IMR-90 (cell line): ENCODE measurements around the gene LINC01488.

Experiments used
- CHD1 ChIP-seq: IDR thresholded peaks from 2 replicates; pipeline ENCODE4 v1.6.1; 2012; ENCODE audit warnings: low read depth, low read length, improper control_type of control experiment
- MAFK ChIP-seq: IDR thresholded peaks from 2 replicates; pipeline ENCODE4 v1.6.1; 2012; ENCODE audit warnings: low read depth, low read length, improper control_type of control experiment
- MXI1 ChIP-seq: IDR thresholded peaks from 2 replicates; pipeline ENCODE4 v1.6.1; 2012; ENCODE audit warnings: low read depth, mild to moderate bottlenecking, low read length, moderate library complexity, borderline replicate concordance
- NFE2L2 ChIP-seq: fragments of 150-350 bp; IDR thresholded peaks from 2 replicates; pipeline ENCODE4 v1.6.1; 2016; ENCODE audit warnings: low read depth, mild to moderate bottlenecking, low read length
- POLR2A ChIP-seq: IDR thresholded peaks from 2 replicates; pipeline ENCODE4 v1.6.1; 2012; ENCODE audit warnings: mild to moderate bottlenecking, low read depth, low read length
- RAD21 ChIP-seq: IDR thresholded peaks from 2 replicates; pipeline ENCODE4 v1.6.1; 2012; ENCODE audit warnings: low read length, improper control_type of control experiment
- RCOR1 ChIP-seq: IDR thresholded peaks from 2 replicates; pipeline ENCODE4 v1.6.1; 2012; ENCODE audit warnings: mild to moderate bottlenecking, low read length, improper control_type of control experiment; ENCODE audit not compliant: insufficient replicate concordance
- RFX5 ChIP-seq: IDR thresholded peaks from 2 replicates; pipeline ENCODE4 v1.8.0; 2012; ENCODE audit warnings: low read depth, mild to moderate bottlenecking, low read length, moderate library complexity
- TF ChIP-seq, protein P1 (sequence below): conservative IDR thresholded peaks from 2 replicates; pipeline ENCODE4 v1.5.1; 2012; ENCODE audit warnings: mild to moderate bottlenecking, low read depth, low read length, improper control_type of control experiment

DNA sequence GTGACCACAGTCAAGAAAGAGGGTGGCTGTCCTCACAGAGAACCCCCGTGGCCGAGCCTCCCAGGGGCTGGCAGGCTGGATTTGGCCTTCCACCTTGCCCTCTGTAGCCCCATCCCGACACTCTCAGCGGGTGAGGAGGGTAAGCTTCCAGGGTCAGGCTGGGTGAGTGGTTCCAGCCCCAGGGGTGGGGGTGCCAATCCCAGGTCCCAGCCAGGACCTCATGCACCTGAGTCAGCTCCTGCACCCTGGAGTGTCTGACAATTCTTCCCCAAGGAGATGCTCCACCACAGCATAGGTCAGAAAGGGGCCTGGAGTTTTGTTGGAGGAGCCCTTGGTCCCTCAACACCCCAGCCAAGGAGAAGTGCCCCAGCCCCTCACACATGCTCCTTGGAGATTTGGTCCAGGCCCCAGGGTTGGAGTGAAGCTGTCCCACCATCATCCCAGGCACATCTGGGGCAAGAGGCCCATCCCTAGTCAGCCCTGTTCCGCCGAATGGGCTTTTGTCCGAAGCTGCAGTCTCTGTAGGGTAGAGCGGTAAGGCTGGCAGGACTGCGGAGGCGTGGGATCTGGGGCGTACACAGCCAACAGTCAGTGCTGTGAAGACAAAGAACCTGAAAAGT is 8.4 kb downstream of the LINC01488 start:
- TF ChIP-seq, protein P1, sequence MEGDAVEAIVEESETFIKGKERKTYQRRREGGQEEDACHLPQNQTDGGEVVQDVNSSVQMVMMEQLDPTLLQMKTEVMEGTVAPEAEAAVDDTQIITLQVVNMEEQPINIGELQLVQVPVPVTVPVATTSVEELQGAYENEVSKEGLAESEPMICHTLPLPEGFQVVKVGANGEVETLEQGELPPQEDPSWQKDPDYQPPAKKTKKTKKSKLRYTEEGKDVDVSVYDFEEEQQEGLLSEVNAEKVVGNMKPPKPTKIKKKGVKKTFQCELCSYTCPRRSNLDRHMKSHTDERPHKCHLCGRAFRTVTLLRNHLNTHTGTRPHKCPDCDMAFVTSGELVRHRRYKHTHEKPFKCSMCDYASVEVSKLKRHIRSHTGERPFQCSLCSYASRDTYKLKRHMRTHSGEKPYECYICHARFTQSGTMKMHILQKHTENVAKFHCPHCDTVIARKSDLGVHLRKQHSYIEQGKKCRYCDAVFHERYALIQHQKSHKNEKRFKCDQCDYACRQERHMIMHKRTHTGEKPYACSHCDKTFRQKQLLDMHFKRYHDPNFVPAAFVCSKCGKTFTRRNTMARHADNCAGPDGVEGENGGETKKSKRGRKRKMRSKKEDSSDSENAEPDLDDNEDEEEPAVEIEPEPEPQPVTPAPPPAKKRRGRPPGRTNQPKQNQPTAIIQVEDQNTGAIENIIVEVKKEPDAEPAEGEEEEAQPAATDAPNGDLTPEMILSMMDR: no peak
- TF ChIP-seq POLR2A: no peak
- no peak for TF ChIP-seq RFX5
- TF ChIP-seq NFE2L2: no peak
- TF ChIP-seq RAD21: no peak
- no peak for TF ChIP-seq RCOR1
- TF ChIP-seq MXI1: no peak
- TF ChIP-seq CHD1: no peak
- TF ChIP-seq MAFK: no peak
